K562 (cell line): ENCODE measurements around the gene M6PR. TPM values are rescaled to one million over a fixed set of nuclear protein-coding genes. Genes with fewer than 3 reads are reported as not detected.

Experiments
- CTCF ChIP-seq, 3 experiments: IDR thresholded peaks in 2 of 3; conservative IDR thresholded peaks in 1 of 3; 2 replicates each; pipeline ENCODE4 v1.5.1; 2011 to 2012; ENCODE audit warnings: low read length in 3 of 3, mild to moderate bottlenecking in 3 of 3, control low read depth in 2 of 3, improper control_type of control experiment in 1 of 3, inconsistent platforms in 1 of 3, low read depth in 1 of 3, mixed read lengths in 1 of 3, moderate library complexity in 1 of 3; ENCODE audit not compliant: insufficient read depth in 2 of 3
- KLF16 ChIP-seq: IDR thresholded peaks from 2 replicates; pipeline ENCODE4 v1.6.1; 2016; ENCODE audit warnings: antibody characterized with exemption
- KLF6 ChIP-seq: fragments of 250-450 bp; sonication (Bioruptor Pico); IDR thresholded peaks from 2 replicates; pipeline ENCODE4 v1.4.0; 2020; ENCODE audit warnings: mild to moderate bottlenecking, moderate library complexity, borderline replicate concordance
- MBD1 ChIP-seq: fragments of 250-450 bp; sonication (Bioruptor Pico); IDR thresholded peaks from 2 replicates; pipeline ENCODE4 v1.8.0; 2022; ENCODE audit warnings: inconsistent platforms
- NFIC ChIP-seq: fragments of 450-650 bp; IDR thresholded peaks from 2 replicates; pipeline ENCODE4 v1.6.1; 2017; ENCODE audit warnings: mild to moderate bottlenecking, inconsistent platforms
- POLR3A ChIP-seq: IDR thresholded peaks from 2 replicates; pipeline ENCODE4 v1.6.1; 2011; ENCODE audit warnings: borderline replicate concordance, mild to moderate bottlenecking, moderate library complexity; ENCODE audit not compliant: insufficient read length, insufficient read depth; ENCODE audit errors: extremely low read depth
- PRPF4 ChIP-seq: fragments of 200-400 bp; formaldehyde crosslinking; IDR thresholded peaks from one replicate; pipeline ENCODE4 v1.6.1; 2017; ENCODE audit warnings: low read length, low read depth, mild to moderate bottlenecking; ENCODE audit not compliant: insufficient read depth, poor library complexity, severe bottlenecking
- SMAD3 ChIP-seq: fragments of 450-650 bp; formaldehyde crosslinking; conservative IDR thresholded peaks from 2 replicates; pipeline ENCODE4 v1.4.0; 2020; ENCODE audit warnings: mild to moderate bottlenecking
- TFE3 ChIP-seq: fragments of 450-650 bp; formaldehyde crosslinking; IDR thresholded peaks from 2 replicates; pipeline ENCODE4 v1.4.0; 2020; ENCODE audit warnings: mild to moderate bottlenecking, mixed read lengths
- ZBTB1 ChIP-seq: sonication (generic); formaldehyde crosslinking; IDR thresholded peaks from 2 replicates; pipeline ENCODE4 v1.8.1; 2023; ENCODE audit warnings: missing genetic modification reagents, low read depth, mild to moderate bottlenecking, borderline replicate concordance
- ZFP36 ChIP-seq: fragments of 150-350 bp; IDR thresholded peaks from 2 replicates; pipeline ENCODE4 v1.6.1; 2018; ENCODE audit warnings: low read length, low read depth; ENCODE audit not compliant: partially characterized antibody
- ZNF174 ChIP-seq: fragments of 250-450 bp; sonication (Bioruptor Pico); IDR thresholded peaks from 2 replicates; pipeline ENCODE4 v1.4.0; 2020; ENCODE audit warnings: mild to moderate bottlenecking
- ZNF277 ChIP-seq: fragments of 250-450 bp; sonication (Bioruptor Pico); IDR thresholded peaks from 2 replicates; pipeline ENCODE4 v1.8.0; 2022; ENCODE audit warnings: inconsistent platforms, mild to moderate bottlenecking, moderate library complexity, borderline replicate concordance
- ZNF609 ChIP-seq: sonication (generic); formaldehyde crosslinking; IDR thresholded peaks from 2 replicates; pipeline ENCODE4 v1.8.1; 2023; ENCODE audit warnings: missing genetic modification reagents, mild to moderate bottlenecking, borderline replicate concordance
- polyA plus RNA-seq, 8 experiments: library from polyadenylated mRNA; depleted of rRNA in 4 of 8; stranded (reverse) in 5 of 8; unstranded in 3 of 8; fragments of >200 nt; fragmentation: Nextera tagmentation in 2 of 8; fragmentation: Illumina TruSeq in 1 of 8; extraction: Ambion mirVana in 2 of 8; extraction: Trizol in 1 of 8; gene quantifications; 2 replicates each; pipeline versions ENCODE4 v1.2.1 to v1.2.3, GENCODE V29; 2011 to 2014; ENCODE audit warnings: inconsistent platforms in 1 of 8, missing spikeins in 1 of 8
- total RNA-seq, 7 experiments: library from RNA; depleted of rRNA in 6 of 7; stranded (reverse); fragments of >200 nt in 6 of 7; fragmentation: Illumina TruSeq in 2 of 7; extraction: Trizol in 2 of 7; gene quantifications; 2 replicates each; pipeline versions ENCODE4 v1.2.1 to v1.2.3, GENCODE V29; 2011 to 2021; ENCODE audit warnings: low replicate concordance in 1 of 7

Gene M6PR
- total and polyA plus RNA-seq, 9 of the 15 experiments (the other 6 are each of a cell fraction or from before 2014, with no cell fraction given), result 78.6 to 159 (median 112) TPM

- TF ChIP-seq ZBTB1 (CRISPR knock-in tag), result no peak
- no peak for TF ChIP-seq ZNF174 (CRISPR knock-in tag)
- no peak; the same call in 1 of the 2 replicates for TF ChIP-seq NFIC
- no peak for TF ChIP-seq POLR3A
- TF ChIP-seq ZFP36, result no peak
- TF ChIP-seq ZNF609 (CRISPR knock-in tag), result no peak
- TF ChIP-seq PRPF4, result no peak
- TF ChIP-seq MBD1 (CRISPR knock-in tag), result no peak
- TF ChIP-seq CTCF (IDR thresholded peaks at IDR 0.05 in 2 of 3, conservative IDR thresholded peaks at IDR 0.05 in 1 of 3; ENCODE audit: insufficient read depth in 2 of 3, low read depth in 1 of 3, low read length in 3 of 3), result peak; percentile 65 to 76 (median 72)
- TF ChIP-seq TFE3 (CRISPR knock-in tag), result 0 out of 2 replicates have a peak, but pooled peaks have one; percentile 1
- TF ChIP-seq KLF6, result no peak
- no peak for TF ChIP-seq SMAD3 (CRISPR knock-in tag)
- no peak for TF ChIP-seq KLF16
- TF ChIP-seq ZNF277, result no peak
These were observed at the start of gene M6PR (continued) for GRCh38 chr12:8949342-8950220.
